Heart left ventricle (tissue), 16 donors: ENCODE results near the gene MEOX1. TPM values are rescaled to one million over a fixed set of nuclear protein-coding genes. Genes with fewer than 3 reads are reported as not detected.

Experiments used
- ATAC-seq, 4 donors: fragments of 200-7000 bp; cut with Tn5 transposase; one replicate each; pipeline ENCODE4 v1.9.1; 2020 to 2022; ENCODE audit warnings: moderate library complexity in 4 of 4, mild to moderate bottlenecking in 3 of 4, moderate number of reproducible peaks in 1 of 4
- DNase-seq, 5 donors: peaks; one replicate each; pipeline ENCODE4 v3.0.0-alpha.2; 2020
- H3K27ac ChIP-seq, 12 donors: fragments of 200-600 bp; sonication (generic) in 4 of 12; one replicate each; pipeline versions ENCODE4 v1.5.0 to v1.8.0; 2016 to 2022; ENCODE audit warnings: mild to moderate bottlenecking in 2 of 12
- H3K27me3 ChIP-seq, 9 donors: fragments of 200-600 bp; sonication (generic) in 2 of 9; one replicate each; pipeline versions ENCODE4 v1.5.1 to v1.8.0; 2016 to 2022; ENCODE audit warnings: mild to moderate bottlenecking in 3 of 9
- H3K36me3 ChIP-seq, 9 donors: fragments of 200-600 bp; sonication (generic) in 2 of 9; one replicate each; pipeline versions ENCODE4 v1.5.0 to v1.8.0; 2018 to 2022; ENCODE audit warnings: mild to moderate bottlenecking in 2 of 9
- H3K4me1 ChIP-seq, 12 donors: fragments of 200-600 bp; sonication (generic) in 4 of 12; one replicate each; pipeline versions ENCODE4 v1.5.0 to v1.8.0; 2016 to 2022; ENCODE audit warnings: mild to moderate bottlenecking in 3 of 12
- H3K4me3 ChIP-seq, 12 donors: fragments of 200-600 bp; sonication (generic) in 4 of 12; one replicate each; pipeline versions ENCODE4 v1.5.0 to v1.8.0; 2017 to 2022; ENCODE audit warnings: mild to moderate bottlenecking in 9 of 12, moderate library complexity in 4 of 12
- H3K9me3 ChIP-seq, 12 donors: fragments of 200-600 bp; sonication (generic) in 4 of 12; one replicate each; pipeline versions ENCODE4 v1.5.0 to v1.8.0; 2016 to 2022; ENCODE audit warnings: mild to moderate bottlenecking in 1 of 12
- CTCF ChIP-seq, 12 donors: fragments of 200-600 bp; sonication (generic) in 4 of 12; IDR thresholded peaks; one replicate each; pipeline versions ENCODE4 v1.5.0 to v1.8.0; 2018 to 2022; ENCODE audit warnings: antibody characterized with exemption in 12 of 12, mild to moderate bottlenecking in 5 of 12
- POLR2A ChIP-seq, 2 donors: fragments of 450-650 bp; IDR thresholded peaks; one replicate each; pipeline ENCODE4 v1.6.1; 2017; ENCODE audit warnings: antibody characterized with exemption in 2 of 2, mild to moderate bottlenecking in 2 of 2, moderate library complexity in 2 of 2
- WGBS, 4 donors: extraction: QIAGEN DNeasy Blood & Tissue Kit in 2 of 4; methylation state at CpG; one replicate each; pipeline versions ENCODE4 v1.1.5 to v1.1.7; 2013 to 2018; 5-methylcytosine and 5-hydroxymethylcytosine counted together
- intact Hi-C, 10 donors: fragments of 100-400 bp; cut with DNase I; formaldehyde crosslinking; loops; one replicate each; pipeline versions ENCODE4 v1.11.1 to v1.14.2; 2022
- polyA plus RNA-seq, 2 donors: library from polyadenylated mRNA; stranded (reverse); fragments of 200-250 nt; gene quantifications; one replicate each; pipeline ENCODE4 v1.2.3, GENCODE V29; 2013
- total RNA-seq, 9 donors: library from RNA; depleted of rRNA in 2 of 9; stranded (reverse); fragments of >200 nt in 2 of 9; fragmentation: NEBNext Ultra II Directional in 3 of 9; extraction: Animal tissue kit (Norgen Biotek cat#: 25700) in 3 of 9; gene quantifications; one replicate each; pipeline versions ENCODE4 v1.1.0 to v1.2.4, GENCODE V29; 2016 to 2023
- donor health status: ischemic (EF 13 %, LVEDD 7.1; RV severe dilation, severe dysfunction).
- donor health status: healthy with polysubstance abuse.
- donor health status: DM: no; HTN: yes; CAD: no.
- donor health status: DM: no; HTN: no; CAD: no.
- donor health status: ischemic (EF 25% LVEDD 6.9; RV normal size, moderate dysfunction).
- donor health status: ischemic (EF 25% LVEDD 5.7; RV mildly dilated, moderate dysfunction).
- donor health status: healthy.
- donor health status: DM: yes; HTN: yes; CAD: no.
- donor health status: ischemic (EF 35%, LVEDD 5.7; RV mildly dilated, moderate dysfunction).
- donor health status: nonischemic (EF 11% LVEDD 7.7; RV severe dilation, severe dysfunction).
- donor health status: DM: yes; HTN: yes; CAD: no.
- donor health status: PGD.
- donor health status: ischemic (EF 29% LVEDD 5.4; RV normal size, mild dysfunction).
- donor health status: nonischemic (EF 23%, LVEDD 6.1; RV moderate dilation, normal function).

Gene MEOX1
- total and polyA plus RNA-seq, 11 donors = 9.7 to 24.0 (median 16.1) TPM

- H3K36me3 ChIP-seq = no peaks in the 10 kb centered on the region
- H3K4me1 ChIP-seq = peaks cover 0 to 63% (median 23%) of the 10 kb centered on the region in 12 donors
- WGBS, 4 donors = 78 to 95% (median 87%) methylated on average over 4 of the region's 4 CpGs
- no peaks in the 10 kb centered on the region for H3K27me3 ChIP-seq
- DNase-seq (peak in 1 of 5 donors; percentile 9), ATAC-seq (no peak)
- intact Hi-C loops = loop anchor here in 2 of 10 donors (5.0 kb wide), 1 partner anchor 71 kb away; no protein-coding TSS in a partner anchor
- TF ChIP-seq POLR2A (IDR thresholded peaks at IDR 0.05) = no peak
- TF ChIP-seq CTCF (IDR thresholded peaks at IDR 0.05) = no peak
- H3K4me3 ChIP-seq = no peak overlapping the region
- no peaks in the 10 kb centered on the region for H3K9me3 ChIP-seq
- H3K27ac ChIP-seq = peak overlapping the region in 4 of 12 donors; percentile 84 to 94 (median 86)
Observed at GRCh38 chr17:43663383-43663782, 1.7 kb upstream of the MEOX1 start.

- Histone ChIP-seq H3K27ac (peak overlapping the region in 10 of 12 donors; percentile 34 to 94 (median 82)), H3K36me3 (no peaks in the 10 kb centered on the region), H3K9me3 (no peaks in the 10 kb centered on the region), H3K4me3 (peak overlapping the region in 7 of 12 donors; percentile 39 to 71 (median 59)), H3K4me1 (peaks cover 0 to 70% (median 30%) of the 10 kb centered on the region in 12 donors), H3K27me3 (no peaks in the 10 kb centered on the region)
- ATAC-seq (no peak), DNase-seq (peak in 1 of 5 donors; percentile 58)
- TF ChIP-seq POLR2A (IDR thresholded peaks at IDR 0.05) = no peak
- no peak for TF ChIP-seq CTCF (IDR thresholded peaks at IDR 0.05)
- intact Hi-C loops = loop anchor here in 2 of 10 donors (5.0 kb wide), 1 partner anchor 70 kb away; no protein-coding TSS in a partner anchor
- WGBS, 4 donors = 35 to 50% (median 44%) methylated on average over 11 to 12 of the region's 12 CpGs
Observed at GRCh38 chr17:43662413-43663141, 855 bp upstream of the MEOX1 start.

DNA sequence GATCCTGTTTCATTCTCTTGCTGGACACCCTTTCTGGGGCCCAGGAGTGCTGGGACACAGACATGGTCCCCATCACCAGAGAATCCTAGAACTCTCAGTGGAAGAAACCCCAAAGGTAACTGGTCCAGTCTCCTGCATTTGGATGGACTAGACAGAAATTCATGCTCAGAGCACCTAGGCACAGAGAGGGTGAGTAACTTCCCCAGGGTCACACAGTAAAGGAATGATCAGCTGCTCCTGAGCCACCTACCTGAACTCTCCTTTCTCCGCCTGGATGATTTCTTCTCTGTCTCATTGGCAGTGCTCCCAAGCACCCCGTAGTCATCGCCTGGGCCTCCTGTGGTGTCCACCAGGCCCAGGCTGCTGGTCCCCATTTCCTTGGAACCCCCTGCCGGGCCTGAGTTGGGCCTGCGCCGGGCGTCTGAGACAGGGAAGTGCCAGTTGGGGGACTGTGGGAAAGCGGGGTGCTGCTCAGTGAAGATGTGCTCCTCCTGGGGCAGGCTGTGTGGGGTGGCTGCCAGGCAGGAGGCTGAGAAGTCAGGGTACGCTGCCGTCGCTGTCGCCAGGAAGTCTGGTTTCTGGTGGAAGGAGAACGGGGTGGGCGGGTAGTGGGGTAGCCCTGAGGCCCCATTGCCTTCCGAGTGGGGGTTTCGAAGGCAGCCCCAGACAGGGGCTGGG lies 767 bp downstream of the MEOX1 start:
- DNase-seq = peak in 1 of 5 donors; percentile 53
- Histone ChIP-seq H3K36me3 (no peaks in the 10 kb centered on the region), H3K27ac (peak overlapping the region; percentile 49 to 94 (median 82)), H3K9me3 (no peaks in the 10 kb centered on the region), H3K27me3 (no peaks in the 10 kb centered on the region), H3K4me3 (peak overlapping the region; percentile 21 to 71 (median 54)), H3K4me1 (peaks cover 0 to 77% (median 43%) of the 10 kb centered on the region in 12 donors)
- TF ChIP-seq POLR2A (IDR thresholded peaks at IDR 0.05) (no peak), CTCF (IDR thresholded peaks at IDR 0.05) (no peak)
- ATAC-seq = no peak
- WGBS, 4 donors = 40 to 68% (median 50%) methylated on average over 15 to 16 of the region's 16 CpGs
- intact Hi-C loops = loop anchor here in 2 of 10 donors (5.0 kb wide), 1 partner anchor 69 kb away; no protein-coding TSS in a partner anchor
